Erythroblast (primary cell): ENCODE results near the gene ZNF385C.

Source experiments
- DNase-seq, 2 experiments: peaks; one replicate each; lab custom pipeline; 2025; lab: John Stamatoyannopoulos, UW
- GATA1 ChIP-seq: IDR thresholded peaks from 2 replicates; pipeline ENCODE4 v1.6.1; 2011; ENCODE audit warnings: low read depth, mild to moderate bottlenecking, control low read depth, low read length, moderate library complexity
- POLR2A ChIP-seq: IDR thresholded peaks from 2 replicates; pipeline ENCODE4 v1.6.1; 2011; ENCODE audit warnings: mild to moderate bottlenecking, low read length

ZNF385C gene

GRCh38 chr17:42106009-42106408, 7.7 kb upstream of the ZNF385C start:
- TF ChIP-seq GATA1 (no peak), POLR2A (no peak)
- DNase-seq: no peak

- peak in 1 of 2 experiments; percentile 38 for DNase-seq
- no peak for TF ChIP-seq GATA1
- TF ChIP-seq POLR2A: no peak
Measured at GRCh38 chr17:42104264-42104663, 6.0 kb upstream of the ZNF385C start.

GRCh38 chr17:42103221-42103954, 5.1 kb upstream of the ZNF385C start:
- no peak for DNase-seq

GRCh38 chr17:42101513-42102292, 3.4 kb upstream of the ZNF385C start:
- DNase-seq: peak; percentile 72 to 80
- TF ChIP-seq POLR2A: no peak
- TF ChIP-seq GATA1: no peak

More at GRCh38 chr17:42103221-42103954, 5.1 kb upstream of the ZNF385C start:
- TF ChIP-seq GATA1 (no peak), POLR2A (no peak)

- TF ChIP-seq POLR2A: no peak
- TF ChIP-seq GATA1: no peak
- DNase-seq: no peak
Measured at GRCh38 chr17:42098730-42099399, 592 bp upstream of the ZNF385C start.

DNA sequence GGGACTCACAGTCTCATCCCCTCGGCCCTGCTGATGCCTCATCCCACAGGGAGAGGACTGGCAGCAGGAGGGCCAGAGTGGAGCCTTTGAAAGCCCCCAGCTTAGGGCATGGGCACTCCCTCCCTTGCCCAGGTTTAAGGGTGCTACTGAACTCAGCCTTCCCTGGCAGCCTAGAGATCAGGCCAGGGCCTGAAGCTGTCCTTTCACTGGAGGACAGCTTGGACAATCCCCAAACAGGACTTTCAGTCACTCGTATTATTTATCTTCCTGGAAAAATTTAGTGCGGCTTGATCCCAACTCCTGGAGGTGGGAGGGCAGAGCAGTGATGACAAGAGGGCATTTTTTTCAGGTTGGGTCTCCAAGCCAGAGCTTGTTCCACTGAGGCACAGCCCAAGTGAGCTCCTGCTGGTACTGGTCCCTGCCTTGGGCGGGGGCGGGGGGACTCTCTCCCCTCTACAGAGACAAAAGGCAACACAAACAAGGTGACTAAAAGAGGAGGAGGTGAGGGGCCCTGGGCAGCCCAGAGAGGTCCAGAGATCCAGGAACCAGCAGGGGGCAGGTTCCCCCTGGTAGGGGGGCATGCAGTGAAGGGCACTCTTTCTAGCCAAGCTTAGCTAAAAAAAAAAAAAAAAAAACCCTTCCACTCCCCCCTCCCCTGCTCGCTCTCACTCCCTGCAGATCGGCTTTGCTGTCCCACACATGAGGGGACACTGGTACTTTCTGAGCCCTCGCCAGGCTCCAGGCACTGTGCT, 1.7 kb downstream of the ZNF385C start:
- TF ChIP-seq POLR2A (no peak), GATA1 (no peak)

GRCh38 chr17:42094375-42095069, 3.8 kb downstream of the ZNF385C start:
- TF ChIP-seq GATA1 (no peak), POLR2A (no peak)

More for the DNA sequence above, 1.7 kb downstream of the ZNF385C start:
- DNase-seq: no peak

DNA sequence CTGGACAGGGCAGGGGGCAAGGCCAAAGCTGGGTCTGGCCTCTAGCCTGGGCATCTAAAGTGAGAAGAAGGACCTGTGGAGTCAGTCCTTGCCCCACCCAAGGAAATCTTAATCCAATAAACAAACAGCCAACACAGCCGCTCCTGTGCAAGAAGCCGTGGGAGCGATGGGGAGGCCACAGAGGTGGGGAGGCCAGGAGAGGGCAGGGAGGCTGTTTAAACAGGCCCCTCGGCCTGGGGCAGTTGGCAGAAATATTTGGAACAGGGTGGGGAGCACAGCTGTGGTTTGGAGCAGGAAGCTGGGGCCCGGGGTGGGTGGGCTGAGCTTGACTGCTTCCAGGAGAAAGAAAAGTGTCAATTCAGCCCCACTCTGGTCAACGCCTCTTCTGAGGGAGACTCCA, 5.3 kb downstream of the ZNF385C start:
- TF ChIP-seq GATA1 (no peak), POLR2A (no peak)
- no peak for DNase-seq

More at GRCh38 chr17:42094375-42095069, 3.8 kb downstream of the ZNF385C start:
- no peak for DNase-seq

DNA sequence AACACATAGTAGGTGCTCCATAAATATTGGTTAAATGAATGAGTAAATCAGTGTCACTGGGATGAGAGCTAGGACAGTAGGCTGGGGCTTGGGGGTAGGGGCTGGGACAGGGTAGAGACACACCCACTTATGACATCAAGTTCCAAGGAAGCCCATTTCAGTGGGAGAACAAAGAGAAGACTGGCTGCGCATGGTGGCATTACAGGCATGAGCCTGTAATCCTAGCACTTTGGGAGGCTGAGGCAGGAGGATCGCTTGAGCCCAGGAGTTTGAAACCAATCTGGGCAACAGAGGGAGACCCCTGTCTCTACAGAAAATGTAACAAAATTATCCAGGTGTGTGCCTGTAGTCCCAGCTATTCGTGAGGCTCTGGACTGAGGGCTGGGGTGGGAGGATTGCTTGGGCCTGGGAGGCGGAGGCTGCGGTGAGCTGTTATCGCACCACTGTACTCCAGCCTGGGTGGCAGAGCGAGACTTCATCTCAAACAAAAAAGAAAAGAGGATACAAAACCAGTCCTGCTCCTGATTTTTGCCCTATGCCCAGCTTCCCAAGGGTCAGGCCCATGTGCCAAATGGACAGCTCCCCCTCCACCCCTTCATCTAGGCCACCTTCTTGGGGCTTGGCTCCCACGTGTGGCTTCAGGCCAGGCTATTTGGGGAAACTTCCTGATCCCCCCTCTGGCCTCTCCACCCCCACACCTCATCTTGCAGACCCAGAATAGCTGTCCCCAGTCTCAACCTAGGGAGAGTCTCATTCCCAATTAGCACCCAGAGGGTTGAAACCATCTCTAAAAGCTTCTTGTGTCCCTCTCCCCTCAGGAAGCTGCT, 7.1 kb downstream of the ZNF385C start:
- no peak for DNase-seq
- TF ChIP-seq GATA1 (no peak), POLR2A (no peak)

GRCh38 chr17:42088736-42089135, 9.5 kb downstream of the ZNF385C start:
- no peak for DNase-seq
- TF ChIP-seq GATA1: no peak
- no peak for TF ChIP-seq POLR2A

GRCh38 chr17:42087736-42088705, 10.3 kb downstream of the ZNF385C start:
- DNase-seq: no peak
- TF ChIP-seq POLR2A (no peak), GATA1 (no peak)
